ENCODE results near the gene DOCK3.

GRCh38 chr3:51297333-51297732, 622.6 kb downstream of the DOCK3 start:
- TF ChIP-seq CTCF (IDR thresholded peaks at IDR 0.05; ENCODE audit: insufficient read depth, low read length) = no peak
- TF ChIP-seq POLR2AphosphoS5 (IDR thresholded peaks at IDR 0.05; ENCODE audit: low read depth) = no peak

All from HL-60 (cell line).